ENCODE data around the gene SF3B2. TPM values are rescaled to one million over a fixed set of nuclear protein-coding genes. Genes with fewer than 3 reads are reported as not detected.

Gene SF3B2
- total and polyA plus RNA-seq, 4 donors: 50.5 to 67.6 (median 57.2) TPM

GRCh38 chr11:66006134-66006890, 45.9 kb upstream of the SF3B2 start:
- WGBS: 89% methylated on average over 13 of the region's 13 CpGs
- DNase-seq (ENCODE audit: low spot score): no peak
- H3K9me3 ChIP-seq (ENCODE audit: control insufficient read depth in 4 of 4, low read length in 3 of 4): no peaks in the 10 kb centered on the region
- H3K4me3 ChIP-seq (ENCODE audit: low read depth in 1 of 3, low read length in 3 of 3): no peak overlapping the region
- H3K27ac ChIP-seq (ENCODE audit: low read depth in 1 of 2, low read length in 2 of 2): no peak overlapping the region
- H3K27me3 ChIP-seq (ENCODE audit: control insufficient read depth in 4 of 4, insufficient read depth in 4 of 4, low read length in 3 of 4): peaks cover 0 to under 1% (median 0%) of the 10 kb centered on the region in 4 donors
- no peak for TF ChIP-seq NR2F2 (IDR thresholded peaks at IDR 0.05)
- TF ChIP-seq SP1 (IDR thresholded peaks at IDR 0.05): no peak
- no peak for TF ChIP-seq YY1 (IDR thresholded peaks at IDR 0.05)
- TF ChIP-seq CTCF (IDR thresholded peaks at IDR 0.05; ENCODE audit: low read depth, low read length, missing input control): no peak
- TF ChIP-seq ZBTB33 (IDR thresholded peaks at IDR 0.05): no peak
- no peak for TF ChIP-seq RXRA (IDR thresholded peaks at IDR 0.05)
- TF ChIP-seq, protein P1, sequence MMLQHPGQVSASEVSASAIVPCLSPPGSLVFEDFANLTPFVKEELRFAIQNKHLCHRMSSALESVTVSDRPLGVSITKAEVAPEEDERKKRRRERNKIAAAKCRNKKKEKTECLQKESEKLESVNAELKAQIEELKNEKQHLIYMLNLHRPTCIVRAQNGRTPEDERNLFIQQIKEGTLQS (IDR thresholded peaks at IDR 0.05): no peak
- TF ChIP-seq, protein P2, sequence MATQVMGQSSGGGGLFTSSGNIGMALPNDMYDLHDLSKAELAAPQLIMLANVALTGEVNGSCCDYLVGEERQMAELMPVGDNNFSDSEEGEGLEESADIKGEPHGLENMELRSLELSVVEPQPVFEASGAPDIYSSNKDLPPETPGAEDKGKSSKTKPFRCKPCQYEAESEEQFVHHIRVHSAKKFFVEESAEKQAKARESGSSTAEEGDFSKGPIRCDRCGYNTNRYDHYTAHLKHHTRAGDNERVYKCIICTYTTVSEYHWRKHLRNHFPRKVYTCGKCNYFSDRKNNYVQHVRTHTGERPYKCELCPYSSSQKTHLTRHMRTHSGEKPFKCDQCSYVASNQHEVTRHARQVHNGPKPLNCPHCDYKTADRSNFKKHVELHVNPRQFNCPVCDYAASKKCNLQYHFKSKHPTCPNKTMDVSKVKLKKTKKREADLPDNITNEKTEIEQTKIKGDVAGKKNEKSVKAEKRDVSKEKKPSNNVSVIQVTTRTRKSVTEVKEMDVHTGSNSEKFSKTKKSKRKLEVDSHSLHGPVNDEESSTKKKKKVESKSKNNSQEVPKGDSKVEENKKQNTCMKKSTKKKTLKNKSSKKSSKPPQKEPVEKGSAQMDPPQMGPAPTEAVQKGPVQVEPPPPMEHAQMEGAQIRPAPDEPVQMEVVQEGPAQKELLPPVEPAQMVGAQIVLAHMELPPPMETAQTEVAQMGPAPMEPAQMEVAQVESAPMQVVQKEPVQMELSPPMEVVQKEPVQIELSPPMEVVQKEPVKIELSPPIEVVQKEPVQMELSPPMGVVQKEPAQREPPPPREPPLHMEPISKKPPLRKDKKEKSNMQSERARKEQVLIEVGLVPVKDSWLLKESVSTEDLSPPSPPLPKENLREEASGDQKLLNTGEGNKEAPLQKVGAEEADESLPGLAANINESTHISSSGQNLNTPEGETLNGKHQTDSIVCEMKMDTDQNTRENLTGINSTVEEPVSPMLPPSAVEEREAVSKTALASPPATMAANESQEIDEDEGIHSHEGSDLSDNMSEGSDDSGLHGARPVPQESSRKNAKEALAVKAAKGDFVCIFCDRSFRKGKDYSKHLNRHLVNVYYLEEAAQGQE (IDR thresholded peaks at IDR 0.05): no peak
- H3K4me1 ChIP-seq (ENCODE audit: control insufficient read depth in 4 of 4, insufficient read depth in 4 of 4, low read length in 3 of 4): peaks cover 4 to 17% (median 13%) of the 10 kb centered on the region in 4 donors
- H3K36me3 ChIP-seq (ENCODE audit: control insufficient read depth in 4 of 4, insufficient read depth in 3 of 4, low read depth in 1 of 4, low read length in 3 of 4): peaks cover 0 to 8% (median 3%) of the 10 kb centered on the region in 4 donors
- no peak overlapping the region for H3K9ac ChIP-seq (ENCODE audit: low read depth in 1 of 2, low read length in 2 of 2)

- no peak overlapping the region for H3K27ac ChIP-seq (ENCODE audit: low read depth in 1 of 2, low read length in 2 of 2)
- H3K9ac ChIP-seq (ENCODE audit: low read depth in 1 of 2, low read length in 2 of 2): no peak overlapping the region
Measured at GRCh38 chr11:66006891-66007176, 45.3 kb upstream of the SF3B2 start.

More at GRCh38 chr11:66006891-66007176, 45.3 kb upstream of the SF3B2 start:
- peaks cover 4 to 13% (median 12%) of the 10 kb centered on the region in 4 donors for H3K4me1 ChIP-seq (ENCODE audit: control insufficient read depth in 4 of 4, insufficient read depth in 4 of 4, low read length in 3 of 4)
- H3K36me3 ChIP-seq (ENCODE audit: control insufficient read depth in 4 of 4, insufficient read depth in 3 of 4, low read depth in 1 of 4, low read length in 3 of 4): peaks cover 0 to 8% (median 3%) of the 10 kb centered on the region in 4 donors
- H3K9me3 ChIP-seq (ENCODE audit: control insufficient read depth in 4 of 4, low read length in 3 of 4): no peaks in the 10 kb centered on the region
- 86% methylated on average over 4 of the region's 4 CpGs for WGBS
- no peak overlapping the region for H3K4me3 ChIP-seq (ENCODE audit: low read depth in 1 of 3, low read length in 3 of 3)
- TF ChIP-seq ZBTB33 (IDR thresholded peaks at IDR 0.05): no peak
- TF ChIP-seq, protein P2 (IDR thresholded peaks at IDR 0.05): no peak
- no peak for TF ChIP-seq YY1 (IDR thresholded peaks at IDR 0.05)
- no peak for TF ChIP-seq HNF4G (IDR thresholded peaks at IDR 0.05)
- TF ChIP-seq, protein P1 (IDR thresholded peaks at IDR 0.05): no peak
- H3K27me3 ChIP-seq (ENCODE audit: control insufficient read depth in 4 of 4, insufficient read depth in 4 of 4, low read length in 3 of 4): peaks cover 0 to 5% (median 0%) of the 10 kb centered on the region in 4 donors
- DNase-seq (ENCODE audit: low spot score): no peak

Data from liver (tissue), 9 donors.